ENCODE results near the gene MX2. TPM values are rescaled to one million over a fixed set of nuclear protein-coding genes. Genes with fewer than 3 reads are reported as not detected.

Gene MX2
- total RNA-seq, 2 donors from 2014 or later, result 1.6 to 11.4 TPM

GRCh38 chr21:41366522-41367151 is 4.8 kb downstream of the MX2 start:
- Mint-ChIP-seq H3K27me3 (ENCODE audit: insufficient read depth) (peaks cover 5% of the 10 kb centered on the region), H3K36me3 (ENCODE audit: low read depth) (no peaks in the 10 kb centered on the region), H3K4me1 (peaks cover 2% of the 10 kb centered on the region), H3K4me3 (no peak overlapping the region), H3K27ac (no peak overlapping the region), H3K9me3 (no peaks in the 10 kb centered on the region)
- Histone ChIP-seq H3K4me1 (ENCODE audit: control insufficient read depth, insufficient read depth, low read length) (no peaks in the 10 kb centered on the region), H3K4me3 (ENCODE audit: low read length) (no peak overlapping the region), H3K36me3 (ENCODE audit: control insufficient read depth, insufficient read depth, low read length) (no peaks in the 10 kb centered on the region), H3K9ac (ENCODE audit: extremely low read depth, low read length, poor library complexity, severe bottlenecking) (no peak overlapping the region), H3K9me3 (ENCODE audit: control insufficient read depth, low read length) (no peaks in the 10 kb centered on the region), H3K27me3 (ENCODE audit: control insufficient read depth, insufficient read depth, low read length, poor library complexity, severe bottlenecking) (no peaks in the 10 kb centered on the region), H3K27ac (ENCODE audit: low read depth, low read length) (no peak overlapping the region)
- no peak for TF ChIP-seq CTCF (conservative IDR thresholded peaks at IDR 0.05)
- peak; percentile 42 for DNase-seq
- WGBS, 2 experiments (ENCODE audit: insufficient coverage in 1 of 2, insufficient read length in 1 of 2), result 90 to 91% methylated on average over 8 to 12 of the region's 12 CpGs

GRCh38 chr21:41367301-41367944 is 5.6 kb downstream of the MX2 start:
- H3K9ac ChIP-seq (ENCODE audit: extremely low read depth, low read length, poor library complexity, severe bottlenecking), result no peak overlapping the region
- no peaks in the 10 kb centered on the region for H3K9me3 ChIP-seq (ENCODE audit: control insufficient read depth, low read length)
- no peaks in the 10 kb centered on the region for H3K27me3 ChIP-seq (ENCODE audit: control insufficient read depth, insufficient read depth, low read length, poor library complexity, severe bottlenecking)
- no peak for TF ChIP-seq CTCF (conservative IDR thresholded peaks at IDR 0.05)
- 77 to 78% methylated on average over 9 of the region's 9 CpGs for WGBS, 2 experiments (ENCODE audit: insufficient coverage in 1 of 2, insufficient read length in 1 of 2)
- DNase-seq, result no peak
- Mint-ChIP-seq H3K4me3 (no peak overlapping the region), H3K9me3 (no peaks in the 10 kb centered on the region), H3K4me1 (peaks cover 2% of the 10 kb centered on the region), H3K27me3 (ENCODE audit: insufficient read depth) (peaks cover 5% of the 10 kb centered on the region), H3K27ac (no peak overlapping the region), H3K36me3 (ENCODE audit: low read depth) (no peaks in the 10 kb centered on the region)
- H3K4me3 ChIP-seq (ENCODE audit: low read length), result no peak overlapping the region
- no peaks in the 10 kb centered on the region for H3K36me3 ChIP-seq (ENCODE audit: control insufficient read depth, insufficient read depth, low read length)
- H3K4me1 ChIP-seq (ENCODE audit: control insufficient read depth, insufficient read depth, low read length), result no peaks in the 10 kb centered on the region
- H3K27ac ChIP-seq (ENCODE audit: low read depth, low read length), result no peak overlapping the region

- DNase-seq, result peak; percentile 35
- no peak for TF ChIP-seq CTCF (conservative IDR thresholded peaks at IDR 0.05)
Observed at GRCh38 chr21:41367945-41368734, 6.3 kb downstream of the MX2 start.

More at GRCh38 chr21:41367945-41368734, 6.3 kb downstream of the MX2 start:
- Histone ChIP-seq H3K27me3 (ENCODE audit: control insufficient read depth, insufficient read depth, low read length, poor library complexity, severe bottlenecking) (no peaks in the 10 kb centered on the region), H3K27ac (ENCODE audit: low read depth, low read length) (no peak overlapping the region), H3K36me3 (ENCODE audit: control insufficient read depth, insufficient read depth, low read length) (no peaks in the 10 kb centered on the region), H3K9me3 (ENCODE audit: control insufficient read depth, low read length) (no peaks in the 10 kb centered on the region), H3K4me1 (ENCODE audit: control insufficient read depth, insufficient read depth, low read length) (no peaks in the 10 kb centered on the region), H3K4me3 (ENCODE audit: low read length) (no peak overlapping the region), H3K9ac (ENCODE audit: extremely low read depth, low read length, poor library complexity, severe bottlenecking) (no peak overlapping the region)
- H3K27ac Mint-ChIP-seq, result no peak overlapping the region
- H3K27me3 Mint-ChIP-seq (ENCODE audit: insufficient read depth), result peaks cover 4% of the 10 kb centered on the region
- 93 to 95% methylated on average over 4 to 15 of the region's 15 CpGs for WGBS, 2 experiments (ENCODE audit: insufficient coverage in 1 of 2, insufficient read length in 1 of 2)
- H3K4me3 Mint-ChIP-seq, result no peak overlapping the region
- H3K4me1 Mint-ChIP-seq, result peaks cover 2% of the 10 kb centered on the region
- no peaks in the 10 kb centered on the region for H3K9me3 Mint-ChIP-seq
- no peaks in the 10 kb centered on the region for H3K36me3 Mint-ChIP-seq (ENCODE audit: low read depth)
